Natural killer cell treated with Interleukin-12 subunit alpha and Interleukin-12 subunit beta and Interleukin-15 and Interleukin-18, amount 100 ng/mL, for 72 hours (primary cell): Measurements from ENCODE around the gene NOP16. TPM values are rescaled to one million over a fixed set of nuclear protein-coding genes. Genes with fewer than 3 reads are reported as not detected.
"Not testable (repeated sequence)": the region's sequence is repeated elsewhere in the genome, so short reads cannot be mapped to it uniquely, and the experiment has no call there.

Experiments used
- ATAC-seq, 2 donors: fragments of 150-1000 bp; cut with Tn5 transposase in 1 of 2; sonication (Bioruptor Pico), chemical (Tn5 transposase) in 1 of 2; 2 replicates each; pipeline ENCODE4 v1.10.0; 2021
- DNase-seq: peaks from one replicate; pipeline ENCODE4 v3.0.0; 2022; ENCODE audit warnings: low spot score
- H3K27ac Mint-ChIP-seq, 2 donors: 1 replicate in 1 of 2; 2 replicates in 1 of 2; pipeline ENCODE4 v1.8.0; 2022; ENCODE audit warnings: mixed read lengths in 2 of 2, mild to moderate bottlenecking in 1 of 2, moderate library complexity in 1 of 2
- H3K27me3 Mint-ChIP-seq, 2 donors: 1 replicate in 1 of 2; 2 replicates in 1 of 2; pipeline ENCODE4 v1.8.0; 2022; ENCODE audit warnings: mixed read lengths in 2 of 2
- H3K36me3 Mint-ChIP-seq: one replicate; pipeline ENCODE4 v1.8.0; 2022; ENCODE audit warnings: mixed read lengths
- H3K4me1 Mint-ChIP-seq, 2 donors: 1 replicate in 1 of 2; 2 replicates in 1 of 2; pipeline ENCODE4 v1.8.0; 2022; ENCODE audit warnings: low read depth in 2 of 2, mixed read lengths in 2 of 2, mild to moderate bottlenecking in 1 of 2
- H3K4me3 Mint-ChIP-seq: one replicate; pipeline ENCODE4 v1.8.0; 2022; ENCODE audit warnings: mixed read lengths
- H3K9me3 Mint-ChIP-seq: 2 replicates; pipeline ENCODE4 v1.8.0; 2022; ENCODE audit warnings: mixed read lengths
- total RNA-seq, 2 donors: library from RNA; stranded (reverse); gene quantifications; one replicate each; pipeline ENCODE4 v1.2.3, GENCODE V29; 2022

Gene NOP16
- total RNA-seq, 2 donors from 2014 or later, result 62.0 to 155 TPM

DNA sequence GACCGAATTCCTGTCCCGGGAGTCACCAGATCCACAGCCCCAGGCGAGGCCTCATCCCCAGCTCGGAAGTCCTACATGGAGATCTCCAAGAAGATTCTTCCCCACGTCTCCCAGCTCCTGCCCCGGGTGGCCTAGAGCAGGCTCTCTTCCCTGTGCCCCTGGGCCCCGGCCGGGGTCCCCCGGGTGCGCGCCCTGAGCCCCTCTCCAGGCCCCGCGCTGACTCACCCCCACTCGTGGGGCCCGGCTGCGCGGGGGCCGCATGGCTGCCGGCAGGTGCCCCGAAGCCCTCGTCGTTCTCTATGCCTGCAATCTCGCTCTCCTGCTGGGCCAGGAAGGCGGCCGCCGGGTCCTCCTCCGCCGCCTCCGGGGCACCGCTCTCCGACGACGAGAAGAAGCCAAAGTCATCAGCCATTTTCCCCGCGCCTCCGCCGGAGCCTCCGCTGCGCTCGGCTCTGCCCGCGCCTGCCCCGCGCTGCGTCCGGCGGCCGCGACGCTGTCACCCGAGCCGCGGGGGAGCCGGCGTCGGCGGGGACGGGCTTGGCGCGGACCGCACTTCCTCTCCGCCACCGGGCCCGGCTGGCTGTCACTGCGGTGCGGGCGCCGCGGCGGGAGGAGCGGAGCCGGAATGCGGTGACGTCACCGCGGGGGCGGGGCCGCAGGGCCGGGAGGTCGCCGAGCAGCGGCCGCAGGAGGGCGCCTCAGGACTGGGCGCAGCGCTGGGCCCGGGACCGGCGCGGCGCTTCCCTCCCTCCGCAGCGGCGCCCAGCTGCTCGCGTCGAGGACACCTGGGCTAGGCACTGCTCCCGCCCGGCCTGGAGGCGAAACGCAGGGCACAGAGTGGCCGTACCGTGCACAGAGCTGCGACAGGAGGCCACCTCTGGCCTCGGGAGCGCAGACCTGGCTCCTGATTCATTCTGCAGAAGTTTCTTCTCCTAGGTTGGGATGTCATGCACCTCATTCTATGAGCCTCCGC is 27.8 kb upstream of the NOP16 start, which contains the start of gene CLTB:
Gene CLTB, minus strand, starts transcription at position 588 of the 973 bp plus-strand sequence. Its CDS starts 176 bp downstream, at position 412.
- peaks cover 18 to 34% of the 10 kb centered on the region in 2 donors for H3K4me1 Mint-ChIP-seq
- DNase-seq, result peak; percentile 88
- no peaks in the 10 kb centered on the region for H3K36me3 Mint-ChIP-seq
- H3K9me3 Mint-ChIP-seq, result no peaks in the 10 kb centered on the region
- peak; percentile 98 for ATAC-seq
- peak within 1 kb of the TSS; percentile 34 to 80 for H3K27ac Mint-ChIP-seq
- peaks cover 0 to 8% of the 10 kb centered on the region in 2 donors for H3K27me3 Mint-ChIP-seq
- H3K4me3 Mint-ChIP-seq, result peak within 1 kb of the TSS; percentile 86

GRCh38 chr5:176415240-176415951 is 27.0 kb upstream of the NOP16 start:
- Mint-ChIP-seq H3K36me3 (no peaks in the 10 kb centered on the region), H3K27me3 (peaks cover 0 to 3% of the 10 kb centered on the region in 2 donors), H3K4me3 (peak overlapping the region; percentile 86), H3K27ac (peak overlapping the region; percentile 34 to 77), H3K9me3 (no peaks in the 10 kb centered on the region), H3K4me1 (peaks cover 18 to 39% of the 10 kb centered on the region in 2 donors)
- no peak for DNase-seq
- ATAC-seq, result no peak

DNA sequence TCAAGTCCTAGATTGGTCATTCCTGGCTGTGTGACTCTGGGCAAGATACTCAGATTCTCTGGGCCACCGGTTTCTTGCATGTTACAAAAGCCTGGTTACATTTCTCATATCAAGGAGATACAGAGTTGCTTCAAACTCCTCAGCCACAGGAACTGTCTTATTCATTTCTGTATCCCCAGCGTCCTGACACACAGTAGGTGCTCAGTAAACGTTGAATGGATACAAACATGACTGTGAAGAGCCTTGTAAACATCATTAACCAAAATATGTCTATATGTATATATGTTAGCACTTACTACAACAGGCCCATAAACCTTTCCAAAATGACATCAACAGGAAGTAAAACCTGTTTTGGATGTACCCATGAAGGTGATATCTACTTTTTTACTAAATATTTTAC is 26.3 kb upstream of the NOP16 start:
- no peaks in the 10 kb centered on the region for H3K27me3 Mint-ChIP-seq
- H3K4me1 Mint-ChIP-seq, result peaks cover 18 to 39% of the 10 kb centered on the region in 2 donors
- H3K36me3 Mint-ChIP-seq, result peaks cover 5% of the 10 kb centered on the region
- peak overlapping the region; percentile 34 to 77 for H3K27ac Mint-ChIP-seq
- peak overlapping the region; percentile 86 for H3K4me3 Mint-ChIP-seq
- DNase-seq (no peak), ATAC-seq (no peak)
- no peaks in the 10 kb centered on the region for H3K9me3 Mint-ChIP-seq

- DNase-seq (no peak), ATAC-seq (no peak)
- Mint-ChIP-seq H3K9me3 (no peaks in the 10 kb centered on the region), H3K27ac (peak overlapping the region in 1 of 2 donors; percentile 43), H3K27me3 (no peaks in the 10 kb centered on the region), H3K4me1 (peaks cover 18 to 39% of the 10 kb centered on the region in 2 donors), H3K4me3 (no peak overlapping the region), H3K36me3 (peaks cover 6% of the 10 kb centered on the region)
Measured at GRCh38 chr5:176413709-176414191, 25.4 kb upstream of the NOP16 start.

GRCh38 chr5:176413255-176413565 is 24.8 kb upstream of the NOP16 start:
- no peaks in the 10 kb centered on the region for H3K9me3 Mint-ChIP-seq
- peaks cover 6% of the 10 kb centered on the region for H3K36me3 Mint-ChIP-seq
- no peak for ATAC-seq
- H3K27me3 Mint-ChIP-seq, result no peaks in the 10 kb centered on the region
- H3K4me1 Mint-ChIP-seq, result peaks cover 18 to 39% of the 10 kb centered on the region in 2 donors
- no peak for DNase-seq
- no peak overlapping the region for H3K27ac Mint-ChIP-seq
- no peak overlapping the region for H3K4me3 Mint-ChIP-seq

- no peaks in the 10 kb centered on the region for H3K9me3 Mint-ChIP-seq
- peaks cover 18 to 39% of the 10 kb centered on the region in 2 donors for H3K4me1 Mint-ChIP-seq
Measured at GRCh38 chr5:176412517-176413254, 24.3 kb upstream of the NOP16 start.

DNA sequence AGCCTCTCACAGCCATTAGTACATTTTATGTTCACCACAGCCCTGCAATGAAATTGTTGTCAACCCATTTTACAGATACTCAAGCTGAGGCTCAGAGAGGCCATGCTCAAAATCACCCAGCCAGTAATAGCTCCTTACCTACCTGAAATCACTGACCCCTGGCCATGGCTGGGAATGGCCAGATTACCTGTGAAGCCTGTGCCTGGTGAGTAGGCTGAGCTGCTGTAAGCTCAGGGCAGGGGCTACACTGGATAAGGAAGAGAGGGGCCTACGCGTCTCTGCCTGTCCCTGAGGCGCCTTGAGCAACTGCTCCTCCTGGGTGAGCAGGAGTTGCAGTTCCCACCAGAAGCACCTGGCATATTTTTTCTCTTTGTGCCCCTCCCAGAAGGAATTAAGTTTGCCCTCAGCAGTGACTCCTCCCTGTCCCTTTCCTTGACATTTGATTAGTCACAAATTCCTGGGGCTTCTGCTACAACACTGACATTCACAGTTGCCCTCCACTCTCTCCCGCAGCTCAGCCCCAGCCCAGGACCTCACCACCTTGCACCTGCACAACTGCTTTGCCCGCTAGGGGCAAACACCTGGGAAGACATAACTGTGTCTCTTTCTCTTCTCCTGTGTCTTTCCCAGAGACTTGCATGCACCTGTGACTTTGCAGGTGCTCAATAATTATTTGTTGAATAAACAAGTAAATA is 22.2 kb upstream of the NOP16 start:
- peaks cover 6% of the 10 kb centered on the region for H3K36me3 Mint-ChIP-seq
- no peaks in the 10 kb centered on the region for H3K27me3 Mint-ChIP-seq
- H3K27ac Mint-ChIP-seq, result no peak overlapping the region
- H3K4me1 Mint-ChIP-seq, result peaks cover 13 to 31% of the 10 kb centered on the region in 2 donors
- no peak overlapping the region for H3K4me3 Mint-ChIP-seq
- DNase-seq (no peak), ATAC-seq (no peak)
- no peaks in the 10 kb centered on the region for H3K9me3 Mint-ChIP-seq

More at GRCh38 chr5:176412517-176413254, 24.3 kb upstream of the NOP16 start:
- DNase-seq (no peak), ATAC-seq (no peak)
- Mint-ChIP-seq H3K27me3 (no peaks in the 10 kb centered on the region), H3K36me3 (peaks cover 6% of the 10 kb centered on the region), H3K27ac (peak overlapping the region in 1 of 2 donors; percentile 49), H3K4me3 (no peak overlapping the region)

DNA sequence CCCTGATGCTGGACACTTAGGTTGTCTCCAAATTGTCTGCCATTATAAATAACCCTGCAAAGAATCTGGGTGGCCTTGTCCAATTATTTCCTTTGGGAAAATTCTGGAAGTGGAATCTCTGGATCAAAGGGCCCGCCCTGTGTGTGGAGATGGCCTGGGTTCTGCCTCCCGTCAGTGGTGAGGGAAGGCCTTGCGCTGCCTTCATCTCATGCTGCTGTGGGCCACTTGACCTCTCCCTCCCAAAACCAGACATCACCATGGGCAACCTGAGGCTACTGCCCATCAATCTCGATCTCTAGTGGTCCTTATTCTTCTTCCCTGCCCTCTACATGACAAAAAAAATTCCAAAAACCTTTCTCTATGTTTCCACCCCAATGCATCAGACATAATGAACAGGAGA is 21.4 kb upstream of the NOP16 start:
- Mint-ChIP-seq H3K4me1 (peaks cover 4 to 26% of the 10 kb centered on the region in 2 donors), H3K36me3 (peaks cover 6% of the 10 kb centered on the region), H3K9me3 (no peaks in the 10 kb centered on the region), H3K27me3 (no peaks in the 10 kb centered on the region), H3K4me3 (no peak overlapping the region), H3K27ac (no peak overlapping the region)
- DNase-seq, result no peak
- no peak for ATAC-seq

- DNase-seq (no peak), ATAC-seq (no peak)
- Mint-ChIP-seq H3K4me1 (peaks cover 0 to 21% of the 10 kb centered on the region in 2 donors), H3K9me3 (no peaks in the 10 kb centered on the region), H3K27me3 (no peaks in the 10 kb centered on the region), H3K36me3 (peaks cover 6% of the 10 kb centered on the region), H3K4me3 (no peak overlapping the region), H3K27ac (no peak overlapping the region)
Measured at GRCh38 chr5:176408590-176408989, 20.2 kb upstream of the NOP16 start.

DNA sequence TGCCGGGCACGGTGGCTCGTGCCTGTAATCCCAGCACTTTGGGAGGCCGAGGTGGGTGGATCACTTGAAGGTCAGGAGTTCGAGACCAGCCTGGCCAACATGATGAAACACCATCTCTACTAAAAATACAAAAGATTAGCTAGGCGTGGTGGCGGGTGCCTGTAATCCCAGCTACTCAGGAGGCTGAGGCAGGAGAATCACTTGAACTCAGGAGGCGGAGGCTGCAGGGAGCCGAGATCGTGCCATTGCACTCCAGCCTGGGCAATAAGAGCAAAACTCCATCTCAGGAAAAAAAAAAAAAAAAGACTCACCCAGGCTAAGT is 19.8 kb upstream of the NOP16 start:
- not testable (repeated sequence) for H3K36me3 Mint-ChIP-seq, H3K27ac Mint-ChIP-seq

DNA sequence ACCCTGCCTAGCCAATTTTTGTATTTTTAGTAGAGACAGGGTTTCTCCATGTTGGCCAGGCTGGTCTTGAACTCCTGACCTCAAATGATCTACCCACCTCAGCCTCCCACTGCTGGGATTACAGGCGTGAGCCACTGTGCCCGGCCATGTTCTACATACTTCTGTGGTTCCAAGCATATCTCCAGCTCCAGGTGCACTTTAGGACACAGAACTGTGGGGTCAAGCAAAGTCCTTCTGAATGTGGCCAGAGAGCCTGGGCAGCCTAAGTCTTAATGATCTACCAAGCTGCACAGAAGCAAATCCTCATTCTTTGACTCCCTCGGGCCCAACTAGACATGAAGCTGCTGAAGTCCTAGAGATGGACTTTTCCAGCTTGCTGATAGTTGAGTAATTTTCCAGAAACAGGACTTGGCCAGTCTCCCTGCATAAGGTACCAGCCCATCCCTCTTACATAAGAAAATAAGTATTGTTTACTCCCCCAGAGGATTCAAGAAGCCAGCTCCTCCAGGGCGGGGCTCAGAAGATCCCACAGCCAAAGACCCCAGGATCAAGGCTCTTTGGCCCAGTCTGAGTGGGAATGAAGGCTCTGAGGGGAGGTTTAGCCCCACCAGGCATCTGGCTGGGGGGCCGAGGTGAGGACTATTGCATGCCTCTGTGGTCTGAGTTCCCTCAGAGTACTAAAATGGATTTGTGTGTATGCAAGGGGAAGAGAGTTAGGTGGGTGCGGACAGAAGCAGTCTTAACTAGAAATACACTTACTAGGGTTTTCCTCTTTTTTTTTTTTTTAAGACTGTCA is 19.3 kb upstream of the NOP16 start:
- Mint-ChIP-seq H3K4me3 (no peak overlapping the region), H3K9me3 (no peaks in the 10 kb centered on the region), H3K4me1 (peaks cover 0 to 16% of the 10 kb centered on the region in 2 donors), H3K27ac (no peak overlapping the region), H3K27me3 (no peaks in the 10 kb centered on the region), H3K36me3 (peaks cover 6% of the 10 kb centered on the region)
- DNase-seq, result no peak
- no peak for ATAC-seq

More for the DNA sequence above, 19.8 kb upstream of the NOP16 start:
- H3K4me1 Mint-ChIP-seq, result peaks cover 0 to 21% of the 10 kb centered on the region in 2 donors
- DNase-seq, H3K9me3 Mint-ChIP-seq, H3K4me3 Mint-ChIP-seq, ATAC-seq, H3K27me3 Mint-ChIP-seq: not testable (repeated sequence)

GRCh38 chr5:176406436-176407052 is 18.1 kb upstream of the NOP16 start:
- H3K36me3 Mint-ChIP-seq, result peaks cover 6% of the 10 kb centered on the region
- DNase-seq, result no peak
- H3K27me3 Mint-ChIP-seq, result no peaks in the 10 kb centered on the region
- no peak overlapping the region for H3K27ac Mint-ChIP-seq
- H3K4me3 Mint-ChIP-seq, result no peak overlapping the region
- no peak for ATAC-seq
- H3K9me3 Mint-ChIP-seq, result no peaks in the 10 kb centered on the region
- peaks cover 0 to 13% of the 10 kb centered on the region in 2 donors for H3K4me1 Mint-ChIP-seq
